ENCODE results near the gene LAMP5.

- TF ChIP-seq POLR2A (IDR thresholded peaks at IDR 0.05), result no peak
- TF ChIP-seq, protein P1, sequence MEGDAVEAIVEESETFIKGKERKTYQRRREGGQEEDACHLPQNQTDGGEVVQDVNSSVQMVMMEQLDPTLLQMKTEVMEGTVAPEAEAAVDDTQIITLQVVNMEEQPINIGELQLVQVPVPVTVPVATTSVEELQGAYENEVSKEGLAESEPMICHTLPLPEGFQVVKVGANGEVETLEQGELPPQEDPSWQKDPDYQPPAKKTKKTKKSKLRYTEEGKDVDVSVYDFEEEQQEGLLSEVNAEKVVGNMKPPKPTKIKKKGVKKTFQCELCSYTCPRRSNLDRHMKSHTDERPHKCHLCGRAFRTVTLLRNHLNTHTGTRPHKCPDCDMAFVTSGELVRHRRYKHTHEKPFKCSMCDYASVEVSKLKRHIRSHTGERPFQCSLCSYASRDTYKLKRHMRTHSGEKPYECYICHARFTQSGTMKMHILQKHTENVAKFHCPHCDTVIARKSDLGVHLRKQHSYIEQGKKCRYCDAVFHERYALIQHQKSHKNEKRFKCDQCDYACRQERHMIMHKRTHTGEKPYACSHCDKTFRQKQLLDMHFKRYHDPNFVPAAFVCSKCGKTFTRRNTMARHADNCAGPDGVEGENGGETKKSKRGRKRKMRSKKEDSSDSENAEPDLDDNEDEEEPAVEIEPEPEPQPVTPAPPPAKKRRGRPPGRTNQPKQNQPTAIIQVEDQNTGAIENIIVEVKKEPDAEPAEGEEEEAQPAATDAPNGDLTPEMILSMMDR (IDR thresholded peaks at IDR 0.05), result no peak
These were observed 22.3 kb upstream of the LAMP5 start for GRCh38 chr20:9492067-9492466.

Measured in gastroesophageal sphincter (tissue), 3 donors.